Measurements from ENCODE around the gene WNT3A.
A peak's percentile ranks its signal among the peaks of the same experiment; 100 is the strongest.

The WNT3A gene

DNA sequence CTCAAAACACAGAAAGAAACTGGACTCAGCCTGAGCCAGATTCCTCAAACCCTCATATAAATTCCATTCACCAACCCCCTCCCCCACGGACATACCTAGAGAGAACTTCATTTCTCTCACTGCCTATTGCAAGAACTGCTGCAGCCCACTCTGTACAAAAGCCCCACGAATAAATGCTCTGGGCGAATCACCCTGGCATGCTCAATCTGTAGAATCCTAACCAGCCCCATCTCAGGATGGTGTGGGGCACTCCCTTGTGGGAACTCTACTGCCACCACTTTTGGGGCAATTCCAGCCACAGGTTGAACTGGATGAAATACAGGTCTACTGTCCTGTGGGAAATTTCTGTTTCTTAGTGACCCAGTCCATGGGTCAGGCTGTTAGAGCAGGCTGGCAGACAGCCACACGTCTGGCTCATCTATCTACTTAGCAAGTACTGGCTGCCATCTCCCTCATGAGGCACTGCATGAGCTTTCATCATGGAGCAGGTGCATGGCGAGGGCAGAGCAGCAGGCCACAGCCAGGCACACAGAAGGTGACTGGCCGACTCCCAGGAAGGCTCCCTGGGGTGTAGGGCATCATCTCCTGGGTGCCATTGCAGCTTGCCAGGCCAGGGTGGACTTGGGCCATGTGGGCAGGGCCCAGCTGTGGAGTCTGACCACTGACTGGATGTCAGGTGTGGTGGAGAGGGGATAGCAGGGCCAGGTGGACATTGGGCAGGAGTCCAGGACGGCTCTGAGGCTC is 97.9 kb downstream of the WNT3A start:
- Histone ChIP-seq H3K9me3 (ENCODE audit: control insufficient read depth, low read length) (no peaks in the 10 kb centered on the region), H3K4me1 (ENCODE audit: control insufficient read depth, insufficient read depth, low read length) (no peaks in the 10 kb centered on the region), H3K27me3 (ENCODE audit: control insufficient read depth, insufficient read depth, low read length, poor library complexity, severe bottlenecking) (peaks cover 2% of the 10 kb centered on the region), H3K27ac (ENCODE audit: insufficient read depth, low read depth, low read length, poor library complexity, severe bottlenecking) (no peak overlapping the region), H3K36me3 (ENCODE audit: control insufficient read depth, insufficient read depth, low read length) (peaks cover 13% of the 10 kb centered on the region), H3K4me3 (ENCODE audit: insufficient read depth, low read depth, low read length) (no peak overlapping the region)
- WGBS, 2 experiments: 92% methylated on average over 7 of the region's 7 CpGs

DNA sequence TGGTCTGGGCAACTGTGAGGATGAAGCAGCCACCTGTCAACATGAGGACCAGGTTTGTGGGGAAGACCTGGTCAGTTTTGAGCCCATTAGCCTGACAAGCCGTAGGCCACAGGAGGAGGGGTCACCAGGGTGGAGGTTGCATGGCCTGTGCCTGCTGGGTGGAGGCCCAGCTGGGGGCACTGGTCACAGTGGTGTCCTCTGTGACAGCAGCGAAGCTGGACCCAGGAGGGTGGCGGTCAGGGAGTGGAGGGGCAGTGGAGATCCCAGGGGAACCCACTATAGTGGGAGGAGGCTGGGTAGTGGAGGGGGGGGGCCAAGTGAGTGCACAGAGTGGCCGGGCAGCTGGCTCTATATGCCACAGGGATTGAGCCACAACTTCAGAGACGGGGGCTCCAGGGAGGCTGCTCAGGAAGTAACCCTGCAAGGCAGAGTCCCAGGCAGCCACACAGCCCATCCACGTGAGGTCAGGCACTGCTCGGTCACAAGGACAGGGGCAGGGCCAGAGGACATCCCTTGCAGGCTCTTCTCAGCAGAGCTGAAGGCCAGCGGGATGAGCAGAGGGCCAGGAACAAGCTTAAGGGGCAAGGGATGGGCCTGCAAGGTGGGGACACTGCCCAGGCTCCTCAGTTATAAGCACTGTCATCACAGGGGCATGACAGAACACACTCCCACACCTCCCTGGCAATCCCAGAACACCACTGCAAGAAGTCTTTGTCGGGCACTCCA is 98.6 kb downstream of the WNT3A start:
- Histone ChIP-seq H3K4me3 (ENCODE audit: insufficient read depth, low read depth, low read length) (no peak overlapping the region), H3K27me3 (ENCODE audit: control insufficient read depth, insufficient read depth, low read length, poor library complexity, severe bottlenecking) (peaks cover 10% of the 10 kb centered on the region), H3K36me3 (ENCODE audit: control insufficient read depth, insufficient read depth, low read length) (peaks cover 9% of the 10 kb centered on the region), H3K9me3 (ENCODE audit: control insufficient read depth, low read length) (no peaks in the 10 kb centered on the region), H3K4me1 (ENCODE audit: control insufficient read depth, insufficient read depth, low read length) (peaks cover 7% of the 10 kb centered on the region), H3K27ac (ENCODE audit: insufficient read depth, low read depth, low read length, poor library complexity, severe bottlenecking) (no peak overlapping the region)
- WGBS, 2 experiments: 90 to 94% methylated on average over 9 of the region's 9 CpGs

DNA sequence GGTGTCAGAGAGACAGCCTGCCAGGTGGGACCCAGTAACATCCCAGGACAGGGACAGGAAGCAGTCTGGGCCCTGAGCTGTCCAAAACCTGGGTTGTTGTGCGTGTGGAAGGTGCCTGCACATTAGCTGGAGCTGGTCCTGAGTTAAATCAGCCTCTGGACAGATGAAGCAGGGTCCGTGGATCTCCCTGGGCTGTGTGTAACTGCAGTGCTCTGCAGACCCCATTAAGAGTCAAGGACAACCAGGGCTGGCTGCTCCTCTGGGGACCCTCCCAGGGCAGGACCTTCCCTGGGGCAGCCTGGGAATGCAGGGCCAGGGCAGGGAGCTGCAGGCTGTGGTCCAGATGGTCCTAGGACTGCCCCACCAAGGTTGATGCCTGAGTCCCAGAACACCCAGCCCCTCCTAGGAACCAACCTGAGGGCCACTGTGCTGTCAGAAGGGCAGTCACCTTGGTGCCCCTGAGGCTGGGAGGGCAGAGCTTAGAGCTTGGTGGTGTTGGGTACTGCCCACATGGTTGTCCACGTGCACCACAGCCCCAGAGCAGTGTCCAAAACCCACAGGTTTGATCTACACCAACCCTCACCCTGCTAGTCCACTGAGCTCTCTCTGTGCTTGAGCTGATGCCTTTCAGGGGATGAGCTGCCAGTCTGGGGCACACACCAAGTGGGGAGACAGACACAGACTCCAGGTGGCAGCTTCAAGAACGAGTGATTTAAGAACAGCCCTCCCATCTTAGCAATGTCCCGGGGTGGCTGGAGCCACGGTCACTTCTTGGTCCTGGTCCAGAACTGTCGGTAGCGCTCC is 99.4 kb downstream of the WNT3A start:
- WGBS, 2 experiments: 93 to 94% methylated on average over 8 of the region's 8 CpGs
- H3K36me3 ChIP-seq (ENCODE audit: control insufficient read depth, insufficient read depth, low read length): peaks cover 5% of the 10 kb centered on the region
- H3K27me3 ChIP-seq (ENCODE audit: control insufficient read depth, insufficient read depth, low read length, poor library complexity, severe bottlenecking): peaks cover 15% of the 10 kb centered on the region
- peaks cover 7% of the 10 kb centered on the region for H3K4me1 ChIP-seq (ENCODE audit: control insufficient read depth, insufficient read depth, low read length)
- no peaks in the 10 kb centered on the region for H3K9me3 ChIP-seq (ENCODE audit: control insufficient read depth, low read length)
- no peak overlapping the region for H3K27ac ChIP-seq (ENCODE audit: insufficient read depth, low read depth, low read length, poor library complexity, severe bottlenecking)
- no peak overlapping the region for H3K4me3 ChIP-seq (ENCODE audit: insufficient read depth, low read depth, low read length)

DNA sequence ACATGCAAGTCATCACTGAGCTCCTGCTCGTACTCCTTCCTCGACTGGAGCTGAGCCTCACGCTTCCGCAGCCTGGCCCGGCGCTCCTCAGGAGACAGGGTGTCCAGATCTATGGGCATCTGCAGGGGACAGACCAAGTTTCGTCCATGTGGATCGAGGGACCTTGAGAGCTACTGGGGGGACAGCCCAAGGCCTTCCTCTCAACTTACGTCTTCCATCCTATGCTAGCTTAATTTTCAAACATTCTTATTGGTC is 99.9 kb downstream of the WNT3A start:
- H3K9me3 ChIP-seq (ENCODE audit: control insufficient read depth, low read length): no peaks in the 10 kb centered on the region
- 95 to 96% methylated on average over 9 of the region's 9 CpGs for WGBS, 2 experiments

DNA sequence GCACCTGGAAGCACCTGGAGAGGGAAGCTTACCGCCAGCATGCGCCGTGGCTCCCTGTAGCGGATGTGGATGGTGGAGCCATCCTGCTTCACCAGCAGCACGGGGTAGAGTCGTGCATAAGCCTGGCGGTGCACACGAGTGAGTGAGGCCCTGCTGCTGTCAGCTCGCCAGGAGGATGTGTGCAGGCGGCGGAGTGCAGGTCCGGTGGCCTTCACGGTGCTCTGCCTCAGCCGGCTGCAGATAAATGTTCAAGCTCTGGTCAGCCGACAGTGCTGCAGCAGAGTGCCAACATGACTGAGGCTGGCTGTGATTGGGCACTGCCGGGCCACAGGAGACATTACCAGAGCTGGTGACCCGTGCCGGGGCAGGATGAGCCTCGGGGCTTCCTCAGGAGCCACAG is 100.8 kb downstream of the WNT3A start:
- peaks cover 15% of the 10 kb centered on the region for H3K27me3 ChIP-seq (ENCODE audit: control insufficient read depth, insufficient read depth, low read length, poor library complexity, severe bottlenecking)
- H3K4me1 ChIP-seq (ENCODE audit: control insufficient read depth, insufficient read depth, low read length): peaks cover 7% of the 10 kb centered on the region
- peaks cover 5% of the 10 kb centered on the region for H3K36me3 ChIP-seq (ENCODE audit: control insufficient read depth, insufficient read depth, low read length)
- WGBS, 2 experiments: 96% methylated on average over 19 of the region's 19 CpGs
- H3K9me3 ChIP-seq (ENCODE audit: control insufficient read depth, low read length): no peaks in the 10 kb centered on the region
- H3K27ac ChIP-seq (ENCODE audit: insufficient read depth, low read depth, low read length, poor library complexity, severe bottlenecking): no peak overlapping the region
- no peak overlapping the region for H3K4me3 ChIP-seq (ENCODE audit: insufficient read depth, low read depth, low read length)

More for the DNA sequence above, 99.9 kb downstream of the WNT3A start:
- Histone ChIP-seq H3K27ac (ENCODE audit: insufficient read depth, low read depth, low read length, poor library complexity, severe bottlenecking) (no peak overlapping the region), H3K4me1 (ENCODE audit: control insufficient read depth, insufficient read depth, low read length) (peaks cover 7% of the 10 kb centered on the region), H3K27me3 (ENCODE audit: control insufficient read depth, insufficient read depth, low read length, poor library complexity, severe bottlenecking) (peaks cover 15% of the 10 kb centered on the region), H3K4me3 (ENCODE audit: insufficient read depth, low read depth, low read length) (no peak overlapping the region), H3K36me3 (ENCODE audit: control insufficient read depth, insufficient read depth, low read length) (peaks cover 5% of the 10 kb centered on the region)

DNA sequence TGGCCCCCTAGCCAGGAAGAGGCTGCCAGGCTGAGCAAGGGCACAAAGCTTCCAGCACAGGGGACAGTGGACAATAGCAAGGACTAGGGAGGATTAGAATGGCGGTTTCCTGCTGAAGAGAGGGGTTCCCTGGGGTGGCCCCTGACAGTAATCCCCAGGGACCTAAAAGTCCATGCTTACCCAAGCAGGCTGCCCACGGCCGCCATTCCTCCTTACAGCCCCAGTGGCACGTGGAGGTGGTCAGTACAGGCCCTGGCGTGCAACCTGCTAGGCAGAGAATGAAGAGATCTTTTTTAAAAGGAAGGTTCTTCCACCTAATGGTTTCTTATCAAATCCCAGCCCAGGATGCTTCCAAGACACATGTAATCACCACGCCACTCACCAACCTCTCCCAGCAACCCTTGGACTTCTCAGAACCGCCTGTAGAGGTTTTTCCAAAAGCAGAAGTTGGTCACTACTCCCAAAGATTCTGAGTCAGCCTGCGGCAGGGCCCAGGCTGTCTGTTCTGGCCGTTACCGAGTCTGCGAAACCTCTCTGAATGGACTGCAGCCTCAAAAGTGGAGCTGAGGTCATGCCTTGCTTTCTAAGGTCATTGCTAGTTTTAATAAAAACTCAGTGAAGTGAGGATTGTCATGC is 101.4 kb downstream of the WNT3A start:
- H3K27ac ChIP-seq (ENCODE audit: insufficient read depth, low read depth, low read length, poor library complexity, severe bottlenecking): no peak overlapping the region
- 88 to 90% methylated on average over 11 of the region's 11 CpGs for WGBS, 2 experiments
- peaks cover 7% of the 10 kb centered on the region for H3K4me1 ChIP-seq (ENCODE audit: control insufficient read depth, insufficient read depth, low read length)
- H3K9me3 ChIP-seq (ENCODE audit: control insufficient read depth, low read length): no peaks in the 10 kb centered on the region
- peaks cover 5% of the 10 kb centered on the region for H3K36me3 ChIP-seq (ENCODE audit: control insufficient read depth, insufficient read depth, low read length)
- H3K4me3 ChIP-seq (ENCODE audit: insufficient read depth, low read depth, low read length): peak overlapping the region; percentile 79
- H3K27me3 ChIP-seq (ENCODE audit: control insufficient read depth, insufficient read depth, low read length, poor library complexity, severe bottlenecking): peaks cover 15% of the 10 kb centered on the region

DNA sequence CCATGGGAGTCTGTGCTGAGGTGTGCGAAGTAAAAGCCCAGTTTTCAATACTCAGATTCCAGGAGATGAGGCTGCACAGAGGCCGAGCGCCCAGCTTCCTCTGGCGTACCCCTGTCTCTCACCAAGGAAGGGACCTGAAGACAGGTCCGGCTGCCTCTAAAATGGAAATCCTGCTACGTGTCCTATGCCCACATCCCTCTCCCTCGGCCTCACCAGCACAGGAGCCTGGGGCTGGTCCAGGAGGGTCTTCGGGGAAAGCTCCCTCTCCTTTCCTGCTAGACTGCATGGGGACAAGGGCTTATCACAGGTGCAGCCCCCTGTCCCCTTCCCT is 101.9 kb downstream of the WNT3A start:
- H3K27ac ChIP-seq (ENCODE audit: insufficient read depth, low read depth, low read length, poor library complexity, severe bottlenecking): peak overlapping the region; percentile 20

DNA sequence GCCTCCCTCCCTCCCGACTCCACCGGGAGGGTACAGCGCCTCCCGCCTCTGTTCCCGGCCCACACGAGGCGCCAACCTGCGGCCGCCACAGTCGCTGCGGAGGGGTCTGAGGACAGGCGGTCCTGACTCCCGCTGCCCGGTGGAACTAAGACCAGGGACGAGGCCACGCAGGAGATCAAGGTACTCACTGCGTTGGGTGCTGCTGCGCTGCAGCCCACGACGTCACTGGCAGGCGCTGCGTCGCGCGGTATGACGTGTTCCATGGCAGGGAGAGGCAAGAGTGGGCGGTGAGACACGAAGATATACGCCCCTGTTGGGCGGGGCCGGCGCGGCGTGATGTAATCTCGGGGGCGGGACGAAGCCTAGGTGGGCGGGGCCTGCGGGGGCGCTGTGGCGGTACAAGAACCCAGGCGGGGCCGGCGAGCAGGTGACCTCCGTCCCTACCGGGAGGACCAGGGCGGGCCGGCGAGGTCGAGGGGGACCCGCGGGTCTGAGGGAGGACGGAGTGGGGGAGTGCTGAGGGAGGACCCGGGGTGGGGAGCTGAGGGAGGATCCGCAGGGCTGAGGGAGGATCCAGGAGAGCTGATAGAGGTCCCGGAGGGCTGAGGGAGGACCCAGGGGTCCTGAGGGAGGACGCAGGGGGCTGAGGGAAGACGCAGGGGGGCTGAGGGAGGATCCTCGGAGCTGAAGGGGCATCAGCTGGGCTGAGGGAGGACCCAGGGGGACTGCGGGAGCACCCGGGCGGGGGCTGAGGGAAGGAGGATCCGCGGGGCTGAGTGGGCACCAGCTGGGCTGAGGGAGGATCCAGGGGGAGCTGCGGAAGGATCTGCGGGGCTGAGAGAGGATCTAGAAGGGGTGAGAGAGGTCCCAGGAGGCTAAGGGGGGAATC is 102.5 kb downstream of the WNT3A start, which contains the start of gene MRPL55:
Gene MRPL55, minus strand, starts transcription at position 227 of the 889 bp plus-strand sequence. CDS start 1,039 bp downstream, outside the sequence.
- Histone ChIP-seq H3K27ac (ENCODE audit: insufficient read depth, low read depth, low read length, poor library complexity, severe bottlenecking) (peak within 1 kb of the TSS; percentile 20), H3K4me3 (ENCODE audit: insufficient read depth, low read depth, low read length) (peak within 1 kb of the TSS; percentile 79), H3K36me3 (ENCODE audit: control insufficient read depth, insufficient read depth, low read length) (peaks cover 5% of the 10 kb centered on the region), H3K9me3 (ENCODE audit: control insufficient read depth, low read length) (no peaks in the 10 kb centered on the region), H3K4me1 (ENCODE audit: control insufficient read depth, insufficient read depth, low read length) (peaks cover 7% of the 10 kb centered on the region), H3K27me3 (ENCODE audit: control insufficient read depth, insufficient read depth, low read length, poor library complexity, severe bottlenecking) (peaks cover 15% of the 10 kb centered on the region)
- WGBS, 2 experiments: 1% methylated on average over 66 of the region's 66 CpGs

More for the DNA sequence above, 101.9 kb downstream of the WNT3A start:
- H3K27me3 ChIP-seq (ENCODE audit: control insufficient read depth, insufficient read depth, low read length, poor library complexity, severe bottlenecking): peaks cover 15% of the 10 kb centered on the region
- H3K36me3 ChIP-seq (ENCODE audit: control insufficient read depth, insufficient read depth, low read length): peaks cover 5% of the 10 kb centered on the region
- WGBS, 2 experiments: 11 to 12% methylated on average over 8 of the region's 8 CpGs
- H3K4me3 ChIP-seq (ENCODE audit: insufficient read depth, low read depth, low read length): peak overlapping the region; percentile 79
- H3K9me3 ChIP-seq (ENCODE audit: control insufficient read depth, low read length): no peaks in the 10 kb centered on the region
- H3K4me1 ChIP-seq (ENCODE audit: control insufficient read depth, insufficient read depth, low read length): peaks cover 7% of the 10 kb centered on the region

DNA sequence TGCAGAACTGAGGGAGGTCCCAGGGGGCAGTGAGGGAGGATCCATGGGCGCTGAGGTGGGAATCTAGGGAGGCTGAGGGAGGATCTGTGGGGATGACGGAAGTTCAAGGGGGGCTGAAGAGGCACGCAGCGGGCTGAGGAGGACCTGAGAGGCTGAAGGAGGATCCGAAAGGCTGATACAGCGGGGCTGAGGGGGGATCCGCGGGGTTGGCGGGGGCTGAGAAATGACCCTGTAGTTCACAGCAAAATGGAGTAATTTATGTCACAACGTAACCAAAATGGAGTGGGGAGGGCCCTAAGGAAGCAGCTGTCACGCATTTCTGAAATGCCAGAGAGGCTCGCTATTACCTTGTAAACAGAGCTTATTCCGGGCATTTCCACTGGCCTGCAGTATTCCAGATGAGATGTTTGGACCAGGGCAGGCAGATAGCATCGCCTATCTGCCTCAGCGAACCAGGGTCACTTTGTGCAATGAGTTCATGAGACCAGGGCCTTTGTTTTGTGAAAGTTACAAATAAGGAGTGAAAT is 103.2 kb downstream of the WNT3A start:
- WGBS, 2 experiments: 50 to 51% methylated on average over 15 of the region's 15 CpGs
- H3K36me3 ChIP-seq (ENCODE audit: control insufficient read depth, insufficient read depth, low read length): peaks cover 5% of the 10 kb centered on the region
- H3K4me3 ChIP-seq (ENCODE audit: insufficient read depth, low read depth, low read length): peak overlapping the region; percentile 79
- peaks cover 7% of the 10 kb centered on the region for H3K4me1 ChIP-seq (ENCODE audit: control insufficient read depth, insufficient read depth, low read length)
- peaks cover 15% of the 10 kb centered on the region for H3K27me3 ChIP-seq (ENCODE audit: control insufficient read depth, insufficient read depth, low read length, poor library complexity, severe bottlenecking)
- H3K9me3 ChIP-seq (ENCODE audit: control insufficient read depth, low read length): no peaks in the 10 kb centered on the region
- no peak overlapping the region for H3K27ac ChIP-seq (ENCODE audit: insufficient read depth, low read depth, low read length, poor library complexity, severe bottlenecking)
